Heart left ventricle (tissue), 13 donors: Measurements from ENCODE around the gene MKI67.

Experiments
- CTCF ChIP-seq, 12 donors: fragments of 200-600 bp; sonication (generic) in 4 of 12; IDR thresholded peaks; one replicate each; pipeline versions ENCODE4 v1.5.0 to v1.8.0; 2018 to 2022; ENCODE audit warnings: antibody characterized with exemption in 12 of 12, mild to moderate bottlenecking in 5 of 12
- POLR2A ChIP-seq, 2 donors: fragments of 450-650 bp; IDR thresholded peaks; one replicate each; pipeline ENCODE4 v1.6.1; 2017; ENCODE audit warnings: antibody characterized with exemption in 2 of 2, mild to moderate bottlenecking in 2 of 2, moderate library complexity in 2 of 2
- donor health status: ischemic (EF 13 %, LVEDD 7.1; RV severe dilation, severe dysfunction).
- donor health status: DM: no; HTN: yes; CAD: no.
- donor health status: DM: no; HTN: no; CAD: no.
- donor health status: ischemic (EF 25% LVEDD 6.9; RV normal size, moderate dysfunction).
- donor health status: ischemic (EF 25% LVEDD 5.7; RV mildly dilated, moderate dysfunction).
- donor health status: ischemic (EF 35%, LVEDD 5.7; RV mildly dilated, moderate dysfunction).
- donor health status: nonischemic (EF 11% LVEDD 7.7; RV severe dilation, severe dysfunction).
- donor health status: DM: yes; HTN: yes; CAD: no.
- donor health status: PGD.
- donor health status: ischemic (EF 29% LVEDD 5.4; RV normal size, mild dysfunction).
- donor health status: nonischemic (EF 23%, LVEDD 6.1; RV moderate dilation, normal function).

- TF ChIP-seq CTCF (IDR thresholded peaks at IDR 0.05) = no peak
- TF ChIP-seq POLR2A (IDR thresholded peaks at IDR 0.05) = no peak
Observed at GRCh38 chr10:128143531-128143930, 17.3 kb upstream of the MKI67 start.
